ENCODE results near the gene ABHD5. TPM values are rescaled to one million over a fixed set of nuclear protein-coding genes. Genes with fewer than 3 reads are reported as not detected.

The ABHD5 gene
- total RNA-seq, 1 experiment from 2014 or later, result 32.7 TPM

GRCh38 chr3:43685921-43686320 lies 4.8 kb upstream of the ABHD5 start:
- no peak for DNase-seq (ENCODE audit: low read depth)

GRCh38 chr3:43686333-43686699 lies 4.4 kb upstream of the ABHD5 start:
- DNase-seq (ENCODE audit: low read depth), result no peak

- DNase-seq (ENCODE audit: low read depth), result no peak
These were observed 3.8 kb upstream of the ABHD5 start for GRCh38 chr3:43686700-43687498.

- DNase-seq (ENCODE audit: low read depth), result no peak
These were observed 3.3 kb upstream of the ABHD5 start for GRCh38 chr3:43687499-43687811.

GRCh38 chr3:43688245-43688650 lies 2.5 kb upstream of the ABHD5 start:
- no peak for DNase-seq (ENCODE audit: low read depth)

GRCh38 chr3:43689166-43689565 lies 1.6 kb upstream of the ABHD5 start:
- no peak for DNase-seq (ENCODE audit: low read depth)

GRCh38 chr3:43689766-43690399 lies 855 bp upstream of the ABHD5 start:
- DNase-seq (ENCODE audit: low read depth), result no peak

GRCh38 chr3:43691120-43691995 lies 620 bp downstream of the ABHD5 start:
- DNase-seq (ENCODE audit: low read depth), result peak; percentile 45

GRCh38 chr3:43692085-43692855 lies 1.5 kb downstream of the ABHD5 start:
- no peak for DNase-seq (ENCODE audit: low read depth)

GRCh38 chr3:43692971-43693370 lies 2.2 kb downstream of the ABHD5 start:
- DNase-seq (ENCODE audit: low read depth), result no peak

GRCh38 chr3:43693594-43693993 lies 2.9 kb downstream of the ABHD5 start:
- DNase-seq (ENCODE audit: low read depth), result no peak

GRCh38 chr3:43695443-43695842 lies 4.7 kb downstream of the ABHD5 start:
- DNase-seq (ENCODE audit: low read depth), result no peak

GRCh38 chr3:43695863-43696262 lies 5.1 kb downstream of the ABHD5 start:
- no peak for DNase-seq (ENCODE audit: low read depth)

GRCh38 chr3:43696441-43696840 lies 5.7 kb downstream of the ABHD5 start:
- no peak for DNase-seq (ENCODE audit: low read depth)

- no peak for DNase-seq (ENCODE audit: low read depth)
These were observed 6.1 kb downstream of the ABHD5 start for GRCh38 chr3:43696881-43697280.

- DNase-seq (ENCODE audit: low read depth), result peak; percentile 32
These were observed 9.1 kb downstream of the ABHD5 start for GRCh38 chr3:43699864-43700263.

- no peak for DNase-seq (ENCODE audit: low read depth)
These were observed 14.0 kb downstream of the ABHD5 start for GRCh38 chr3:43704697-43705096.

- DNase-seq (ENCODE audit: low read depth), result no peak
These were observed 15.6 kb downstream of the ABHD5 start for GRCh38 chr3:43706342-43706741.

GRCh38 chr3:43707266-43707665 lies 16.5 kb downstream of the ABHD5 start:
- no peak for DNase-seq (ENCODE audit: low read depth)

- DNase-seq (ENCODE audit: low read depth), result peak; percentile 96
These were observed 17.3 kb downstream of the ABHD5 start for GRCh38 chr3:43707998-43708397.

GRCh38 chr3:43709022-43709421 lies 18.3 kb downstream of the ABHD5 start:
- no peak for DNase-seq (ENCODE audit: low read depth)
